Measurements from ENCODE around the gene HAVCR1.

DNA sequence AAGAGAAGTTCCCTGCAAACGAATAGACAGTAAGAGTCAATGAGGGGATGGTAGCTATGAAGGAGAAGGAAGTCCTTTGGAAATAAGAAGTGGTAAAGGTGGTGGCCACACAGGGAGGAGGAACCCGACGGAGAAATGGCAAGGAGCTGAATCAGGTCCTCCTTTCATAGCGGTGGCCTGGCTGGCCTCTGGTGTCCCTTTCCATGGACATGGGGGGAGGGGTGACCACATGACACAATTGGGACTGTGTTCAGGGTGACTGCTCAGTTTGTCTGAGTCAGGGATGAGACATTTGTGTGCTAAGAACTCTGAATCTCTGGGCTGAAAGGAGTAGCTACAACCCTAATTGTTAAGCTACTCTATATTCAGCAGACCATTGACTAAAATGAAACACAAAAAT is 67.2 kb downstream of the HAVCR1 start:
- TF ChIP-seq POLR2AphosphoS5 (IDR thresholded peaks at IDR 0.05) (no peak), POLR2A (IDR thresholded peaks at IDR 0.05) (no peak), EP300 (IDR thresholded peaks at IDR 0.05) (no peak)
- TF ChIP-seq, protein P1, sequence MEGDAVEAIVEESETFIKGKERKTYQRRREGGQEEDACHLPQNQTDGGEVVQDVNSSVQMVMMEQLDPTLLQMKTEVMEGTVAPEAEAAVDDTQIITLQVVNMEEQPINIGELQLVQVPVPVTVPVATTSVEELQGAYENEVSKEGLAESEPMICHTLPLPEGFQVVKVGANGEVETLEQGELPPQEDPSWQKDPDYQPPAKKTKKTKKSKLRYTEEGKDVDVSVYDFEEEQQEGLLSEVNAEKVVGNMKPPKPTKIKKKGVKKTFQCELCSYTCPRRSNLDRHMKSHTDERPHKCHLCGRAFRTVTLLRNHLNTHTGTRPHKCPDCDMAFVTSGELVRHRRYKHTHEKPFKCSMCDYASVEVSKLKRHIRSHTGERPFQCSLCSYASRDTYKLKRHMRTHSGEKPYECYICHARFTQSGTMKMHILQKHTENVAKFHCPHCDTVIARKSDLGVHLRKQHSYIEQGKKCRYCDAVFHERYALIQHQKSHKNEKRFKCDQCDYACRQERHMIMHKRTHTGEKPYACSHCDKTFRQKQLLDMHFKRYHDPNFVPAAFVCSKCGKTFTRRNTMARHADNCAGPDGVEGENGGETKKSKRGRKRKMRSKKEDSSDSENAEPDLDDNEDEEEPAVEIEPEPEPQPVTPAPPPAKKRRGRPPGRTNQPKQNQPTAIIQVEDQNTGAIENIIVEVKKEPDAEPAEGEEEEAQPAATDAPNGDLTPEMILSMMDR (IDR thresholded peaks at IDR 0.05), result no peak
